C4-2B (cell line): ENCODE data around the gene SNED1.

Source experiments
- H3K27ac ChIP-seq: fragments of 450-650 bp; 2 replicates; pipeline ENCODE4 v1.5.1; 2017
- CTCF ChIP-seq: fragments of 450-650 bp; conservative IDR thresholded peaks from 2 replicates; pipeline ENCODE4 v1.5.1; 2017; ENCODE audit warnings: mild to moderate bottlenecking
- ZFX ChIP-seq: fragments of 450-650 bp; IDR thresholded peaks from 2 replicates; pipeline ENCODE4 v1.6.1; 2017

SNED1 gene

GRCh38 chr2:241111440-241111805 lies 113.0 kb downstream of the SNED1 start:
- no peak for TF ChIP-seq ZFX
- no peak for TF ChIP-seq CTCF
- H3K27ac ChIP-seq = no peak overlapping the region

GRCh38 chr2:241112046-241112445 lies 113.6 kb downstream of the SNED1 start:
- no peak overlapping the region for H3K27ac ChIP-seq
- TF ChIP-seq CTCF = no peak
- TF ChIP-seq ZFX = no peak

DNA sequence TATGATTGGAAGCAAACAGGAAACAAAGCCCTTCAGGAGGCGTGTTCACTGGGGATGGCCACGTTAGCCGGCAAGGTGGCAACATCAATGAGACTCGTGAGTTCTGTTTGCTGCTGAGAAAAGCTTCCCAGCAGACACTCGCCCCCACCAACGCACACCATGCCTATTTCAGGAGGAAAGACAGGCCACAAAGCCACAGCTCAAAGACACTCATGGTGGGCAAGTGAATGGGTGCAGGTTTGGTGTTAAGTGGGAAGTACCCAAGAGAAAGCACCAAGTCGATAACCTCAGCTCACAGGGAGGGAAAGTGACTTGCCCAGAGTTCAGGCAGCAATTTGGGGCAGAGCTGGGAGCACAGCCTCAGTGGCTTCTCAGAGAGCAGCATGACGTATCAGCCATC lies 114.2 kb downstream of the SNED1 start:
- TF ChIP-seq ZFX (no peak), CTCF (no peak)
- no peak overlapping the region for H3K27ac ChIP-seq

- H3K27ac ChIP-seq = no peak overlapping the region
- TF ChIP-seq ZFX = no peak
- TF ChIP-seq CTCF = no peak
These were observed 116.4 kb downstream of the SNED1 start for GRCh38 chr2:241114836-241115235.

DNA sequence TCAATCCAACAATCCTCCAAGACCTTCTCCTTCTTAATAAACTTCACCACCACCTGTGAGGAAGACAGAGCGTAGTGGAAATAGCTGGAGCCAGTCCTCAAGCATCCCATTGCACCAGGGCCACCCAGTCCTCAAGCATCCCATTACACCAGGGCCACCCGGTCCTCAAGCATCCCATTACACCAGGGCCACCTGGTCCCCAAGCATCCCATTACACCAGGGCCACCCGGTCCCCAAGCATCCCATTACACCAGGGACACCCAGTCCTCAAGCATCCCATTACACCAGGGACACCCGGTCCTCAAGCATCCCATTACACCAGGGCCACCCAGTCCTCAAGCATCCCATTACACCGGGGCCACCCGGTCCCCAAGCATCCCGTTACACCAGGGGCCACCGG lies 116.9 kb downstream of the SNED1 start:
- no peak overlapping the region for H3K27ac ChIP-seq
- TF ChIP-seq ZFX (no peak), CTCF (no peak)

DNA sequence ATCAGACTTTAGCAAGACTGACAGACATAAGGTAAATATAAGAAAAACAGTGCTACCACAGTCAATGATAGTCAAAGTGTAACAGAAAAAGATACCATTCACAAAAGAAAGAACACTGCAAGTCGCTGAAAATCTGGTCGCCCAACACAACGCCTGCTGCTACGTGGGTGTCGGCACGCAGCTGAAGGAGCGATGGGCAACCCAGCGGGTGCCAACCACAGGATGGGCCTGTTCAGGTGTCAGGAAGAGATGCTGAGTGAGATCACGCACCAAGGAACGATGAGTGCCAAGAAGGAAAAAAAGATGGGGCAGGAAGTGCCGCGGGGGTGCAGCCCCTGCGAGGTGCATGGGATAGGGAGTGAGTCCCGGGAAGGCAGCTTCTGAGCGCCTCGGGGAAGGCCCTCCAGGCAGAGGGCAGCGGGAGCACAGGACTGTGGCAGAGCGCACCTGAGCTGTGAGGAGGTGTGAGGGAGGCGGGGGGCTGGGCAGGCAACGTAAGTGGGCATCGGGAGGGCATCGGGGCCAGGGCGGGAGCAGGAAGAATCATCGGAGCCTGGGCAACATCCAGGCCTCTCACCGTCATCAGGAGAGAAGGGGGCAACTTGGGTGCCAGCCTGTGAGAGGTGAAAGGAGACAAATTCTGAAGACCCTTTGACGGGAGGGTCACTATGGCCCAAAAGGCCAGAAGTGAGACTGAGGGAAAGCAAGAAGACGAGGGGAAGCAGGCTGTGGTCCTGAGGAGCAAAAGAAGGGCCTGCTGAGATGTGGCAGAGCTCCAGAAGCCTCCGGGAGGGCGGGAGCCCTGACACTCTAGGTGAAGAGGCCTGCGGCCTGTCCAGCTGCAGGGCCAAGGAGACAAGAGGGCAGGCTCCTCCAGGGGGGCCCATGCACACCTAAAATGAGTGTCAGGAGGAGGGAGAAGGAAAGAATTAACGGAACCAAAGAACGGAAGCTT lies 118.5 kb downstream of the SNED1 start:
- no peak overlapping the region for H3K27ac ChIP-seq
- TF ChIP-seq CTCF (no peak), ZFX (no peak)

DNA sequence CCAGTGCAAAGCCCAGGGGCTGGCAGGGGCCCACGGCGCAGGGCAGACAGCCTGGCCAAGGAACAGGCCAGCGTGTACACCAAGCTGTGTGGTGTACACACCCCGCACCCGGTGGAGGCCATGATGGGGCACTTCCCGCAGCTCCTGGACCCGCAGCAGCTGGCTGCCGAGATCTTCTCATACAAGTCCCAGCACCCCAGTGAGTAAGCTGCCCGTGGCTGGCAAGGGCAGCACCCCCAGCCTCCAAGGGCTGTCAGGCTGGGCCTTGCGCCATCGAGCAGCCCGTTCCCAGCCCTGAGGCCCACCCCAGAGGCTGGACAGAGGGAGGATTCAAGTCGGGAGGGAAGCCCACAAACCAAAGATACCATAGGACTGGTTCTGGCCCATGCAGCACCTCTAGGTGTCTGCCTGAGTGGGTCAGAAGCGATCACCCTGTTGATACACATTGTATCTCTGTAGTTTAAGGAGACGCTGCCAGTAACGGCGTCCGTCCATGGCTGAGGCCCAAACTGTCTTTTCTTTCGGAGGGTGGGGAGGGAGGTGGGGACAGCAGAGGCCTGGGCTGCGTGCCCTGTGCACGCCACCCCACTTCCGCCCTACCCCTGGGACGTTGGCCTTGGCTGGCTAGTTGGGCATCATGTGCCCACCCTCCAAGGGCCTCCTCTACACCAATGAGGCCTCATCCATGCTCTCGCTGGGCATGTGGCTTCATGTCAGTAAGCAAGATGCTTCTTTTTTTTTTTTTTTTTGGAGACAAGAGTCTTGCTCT lies 120.5 kb downstream of the SNED1 start:
- no peak overlapping the region for H3K27ac ChIP-seq
- no peak for TF ChIP-seq CTCF
- no peak for TF ChIP-seq ZFX
